Brain microvascular endothelial cell (primary cell): ENCODE data around the gene PDCD7.
"Not testable (repeated sequence)": the region's sequence is repeated elsewhere in the genome, so short reads cannot be mapped to it uniquely, and the experiment has no call there.

ENCODE experiments used
- DNase-seq: peaks from one replicate; pipeline ENCODE4 v3.0.0-alpha.2; 2020
- H3K27ac ChIP-seq: fragments of 250-450 bp; sonication (Bioruptor Pico); 2 replicates; pipeline ENCODE4 v1.5.1; 2020; ENCODE audit warnings: mild to moderate bottlenecking, moderate library complexity
- H3K27me3 ChIP-seq: fragments of 250-450 bp; sonication (Bioruptor Pico); replicated peaks from 2 replicates; pipeline ENCODE4 v1.5.1; 2020; ENCODE audit warnings: mild to moderate bottlenecking
- H3K36me3 ChIP-seq: fragments of 250-450 bp; sonication (Bioruptor Pico); replicated peaks from 2 replicates; pipeline ENCODE4 v1.5.1; 2020; ENCODE audit warnings: mild to moderate bottlenecking
- H3K4me3 ChIP-seq: 2 replicates; pipeline ENCODE4 v1.5.1; 2011; ENCODE audit warnings: low read depth, mild to moderate bottlenecking, control low read depth, low read length, moderate library complexity
- CTCF ChIP-seq: IDR thresholded peaks from 2 replicates; pipeline ENCODE4 v1.5.1; 2011; ENCODE audit warnings: low read depth, mild to moderate bottlenecking, moderate library complexity, low read length, control low read depth, inconsistent platforms; ENCODE audit errors: missing control alignments
- in situ Hi-C: cut with HindIII; loops from 2 replicates; pipeline ENCODE4 v1.10.0; 2017; ENCODE audit warnings: low sequenced_read_pairs, low pct_ligation_motif_present

Gene PDCD7

GRCh38 chr15:65077291-65077980 lies 56.2 kb downstream of the PDCD7 start:
- no peak overlapping the region for H3K4me3 ChIP-seq
- in situ Hi-C loops, result no loop called here
- no peaks in the 10 kb centered on the region for H3K36me3 ChIP-seq
- DNase-seq, result no peak
- no peak for TF ChIP-seq CTCF
- peaks cover 5% of the 10 kb centered on the region for H3K27me3 ChIP-seq
- no peak overlapping the region for H3K27ac ChIP-seq

- Histone ChIP-seq H3K27ac (no peak within 1 kb of the TSS), H3K4me3 (no peak within 1 kb of the TSS), H3K36me3 (no peaks in the 10 kb centered on the region), H3K27me3 (peaks cover 5% of the 10 kb centered on the region)
- DNase-seq, result no peak
- no peak for TF ChIP-seq CTCF
- in situ Hi-C loops, result no loop called here
Measured at GRCh38 chr15:65076486-65077290, 56.9 kb downstream of the PDCD7 start, which contains the start of gene KBTBD13. Gene KBTBD13, plus strand, starts transcription at chr15:65076746. Its CDS starts 70 bp downstream, at chr15:65076816.

GRCh38 chr15:65075607-65076395 lies 57.8 kb downstream of the PDCD7 start:
- H3K27me3 ChIP-seq, H3K4me3 ChIP-seq, DNase-seq, in situ Hi-C loops, H3K36me3 ChIP-seq, H3K27ac ChIP-seq: not testable (repeated sequence)

GRCh38 chr15:65074946-65075345 lies 58.7 kb downstream of the PDCD7 start:
- DNase-seq, H3K4me3 ChIP-seq, H3K27me3 ChIP-seq, H3K36me3 ChIP-seq, in situ Hi-C loops, H3K27ac ChIP-seq: not testable (repeated sequence)

- Histone ChIP-seq H3K27ac (no peak overlapping the region), H3K27me3 (peaks cover 3% of the 10 kb centered on the region), H3K36me3 (no peaks in the 10 kb centered on the region), H3K4me3 (no peak overlapping the region)
- in situ Hi-C loops, result no loop called here
- TF ChIP-seq CTCF, result no peak
- no peak for DNase-seq
Measured at GRCh38 chr15:65072617-65073016, 61.0 kb downstream of the PDCD7 start.

GRCh38 chr15:65072027-65072426 lies 61.6 kb downstream of the PDCD7 start:
- peaks cover 7% of the 10 kb centered on the region for H3K27me3 ChIP-seq
- in situ Hi-C loops, result no loop called here

More at GRCh38 chr15:65072027-65072426, 61.6 kb downstream of the PDCD7 start:
- no peak for DNase-seq
- TF ChIP-seq CTCF, result no peak
- Histone ChIP-seq H3K4me3 (no peak overlapping the region), H3K27ac (no peak overlapping the region), H3K36me3 (no peaks in the 10 kb centered on the region)
